Activated T-helper 9 cell treated with anti-CD3 and anti-CD28 coated beads, Interleukin-2, amount 50 U/mL, for 16 hours (primary cell): Measurements from ENCODE around the gene ZNF836.
A peak's percentile ranks its signal among the peaks of the same experiment; 100 is the strongest.
"Not testable (repeated sequence)": the region's sequence is repeated elsewhere in the genome, so short reads cannot be mapped to it uniquely, and the experiment has no call there.

Source experiments
- DNase-seq: peaks from one replicate; pipeline ENCODE4 v3.0.0-alpha.2; 2020; ENCODE audit warnings: low read depth

The ZNF836 gene

GRCh38 chr19:52171321-52172169, at the start of gene ZNF836:
ZNF836 (minus strand) TSS chr19:52171621; CDS start chr19:52168072, 3,549 bp downstream.
- DNase-seq = peak; percentile 83

- no peak for DNase-seq
These were observed 49.6 kb upstream of the ZNF836 start for GRCh38 chr19:52221031-52221430.

DNA sequence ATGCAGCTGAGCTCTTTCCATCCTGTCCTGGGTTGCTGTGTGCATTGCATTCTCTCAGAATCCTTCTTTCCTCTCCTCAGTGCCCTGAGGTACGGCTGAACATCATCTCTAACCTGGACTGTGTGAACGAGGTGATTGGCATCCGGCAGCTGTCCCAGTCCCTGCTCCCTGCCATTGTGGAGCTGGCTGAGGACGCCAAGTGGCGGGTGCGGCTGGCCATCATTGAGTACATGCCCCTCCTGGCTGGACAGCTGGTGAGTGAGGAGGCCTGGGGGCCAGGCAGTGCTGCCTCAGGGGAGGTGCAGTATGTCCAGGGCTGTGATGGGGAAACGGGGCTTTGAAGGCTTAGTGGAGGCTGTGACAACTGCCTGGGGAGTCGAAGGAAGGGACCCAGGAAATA, 48.2 kb upstream of the ZNF836 start:
- DNase-seq = no peak

DNA sequence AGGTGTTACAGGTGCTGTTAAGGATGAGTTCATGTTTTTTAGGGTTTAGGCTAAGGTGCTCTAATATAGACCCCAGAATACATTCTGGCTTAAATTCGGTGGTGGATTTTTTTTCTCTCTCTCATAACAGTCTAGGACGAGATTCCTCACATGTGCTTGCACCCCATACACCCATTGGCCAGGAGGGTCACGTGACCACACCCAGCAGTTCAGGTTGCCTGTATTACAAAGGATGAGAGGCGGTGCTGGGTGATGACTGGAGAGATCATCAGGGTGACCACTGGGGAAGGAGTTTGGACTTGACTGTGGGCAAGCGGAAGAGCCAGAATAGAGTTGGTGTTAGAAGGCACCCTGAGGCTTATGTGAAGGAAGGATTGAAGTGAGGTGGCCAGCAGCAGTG, 46.2 kb upstream of the ZNF836 start:
- DNase-seq = no peak

DNA sequence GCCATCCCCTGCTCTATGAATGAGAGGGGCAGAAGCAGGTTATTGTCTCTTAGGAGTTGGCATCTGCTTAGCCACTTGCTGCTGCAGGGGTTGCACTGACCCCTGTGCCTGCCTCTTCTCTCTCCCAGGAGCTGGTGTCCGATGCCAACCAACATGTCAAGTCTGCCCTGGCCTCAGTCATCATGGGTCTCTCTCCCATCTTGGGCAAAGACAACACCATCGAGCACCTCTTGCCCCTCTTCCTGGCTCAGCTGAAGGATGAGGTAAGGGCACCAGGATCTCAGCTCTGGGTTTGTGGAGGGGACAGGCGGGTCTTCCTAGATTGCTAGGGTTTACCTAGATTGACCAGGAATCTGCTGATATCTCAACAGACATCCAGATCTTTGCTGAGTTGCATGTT, 45.0 kb upstream of the ZNF836 start:
- no peak for DNase-seq

GRCh38 chr19:52214241-52214640, 42.8 kb upstream of the ZNF836 start:
- DNase-seq = no peak

- DNase-seq = no peak
These were observed 41.3 kb upstream of the ZNF836 start for GRCh38 chr19:52212572-52213255.

DNA sequence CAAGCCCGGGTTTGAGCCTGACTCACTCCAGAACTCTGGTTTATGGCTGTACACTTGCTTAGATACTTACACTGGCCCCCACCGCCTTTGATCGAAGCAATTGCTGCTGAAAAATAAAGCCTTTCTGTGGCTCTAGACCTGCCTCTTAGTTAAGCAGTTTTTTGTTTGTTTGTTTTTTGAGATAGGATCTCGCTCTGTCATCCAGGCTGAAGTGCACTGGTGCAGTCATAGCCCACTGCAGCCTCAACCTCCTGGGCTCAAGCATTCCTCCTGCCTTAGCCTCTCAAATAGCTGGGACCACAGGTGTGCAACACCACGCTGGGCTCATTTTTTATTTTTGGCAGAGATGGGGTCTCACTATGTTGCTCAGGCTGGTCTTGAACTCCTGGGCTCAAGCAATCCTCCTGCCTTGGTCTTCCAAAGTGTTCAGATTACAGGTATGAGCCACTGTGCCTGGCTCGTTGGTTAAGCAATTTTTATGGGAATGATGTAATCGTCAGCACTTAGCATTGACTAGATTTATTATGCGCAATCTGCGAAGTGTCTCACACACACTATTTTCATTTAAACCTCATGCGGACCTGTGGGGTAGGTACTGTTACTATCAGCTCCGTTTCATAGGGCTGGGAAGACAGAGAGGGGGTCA, 40.6 kb upstream of the ZNF836 start:
- no peak for DNase-seq

- no peak for DNase-seq
These were observed 39.8 kb upstream of the ZNF836 start for GRCh38 chr19:52211203-52211602.

DNA sequence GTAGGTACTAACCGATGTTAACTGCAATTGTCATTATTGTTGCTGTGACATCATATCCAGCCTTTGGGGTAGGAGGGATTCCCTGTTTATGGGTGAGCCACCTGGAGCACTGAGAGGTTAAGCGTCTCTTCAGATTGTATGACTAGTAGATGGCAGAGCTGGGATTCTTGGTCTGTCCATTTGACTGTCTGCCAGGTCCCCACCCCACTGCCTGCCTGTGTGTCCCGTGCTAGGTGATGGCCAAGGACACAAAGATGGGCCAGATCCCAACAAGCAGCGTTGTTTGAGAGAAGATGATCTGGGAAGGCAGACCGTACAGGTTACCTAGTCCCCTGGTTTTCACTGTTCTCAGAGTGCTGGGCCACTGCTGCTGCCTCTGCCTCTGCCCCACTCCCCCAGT, 35.1 kb upstream of the ZNF836 start:
- DNase-seq = no peak

DNA sequence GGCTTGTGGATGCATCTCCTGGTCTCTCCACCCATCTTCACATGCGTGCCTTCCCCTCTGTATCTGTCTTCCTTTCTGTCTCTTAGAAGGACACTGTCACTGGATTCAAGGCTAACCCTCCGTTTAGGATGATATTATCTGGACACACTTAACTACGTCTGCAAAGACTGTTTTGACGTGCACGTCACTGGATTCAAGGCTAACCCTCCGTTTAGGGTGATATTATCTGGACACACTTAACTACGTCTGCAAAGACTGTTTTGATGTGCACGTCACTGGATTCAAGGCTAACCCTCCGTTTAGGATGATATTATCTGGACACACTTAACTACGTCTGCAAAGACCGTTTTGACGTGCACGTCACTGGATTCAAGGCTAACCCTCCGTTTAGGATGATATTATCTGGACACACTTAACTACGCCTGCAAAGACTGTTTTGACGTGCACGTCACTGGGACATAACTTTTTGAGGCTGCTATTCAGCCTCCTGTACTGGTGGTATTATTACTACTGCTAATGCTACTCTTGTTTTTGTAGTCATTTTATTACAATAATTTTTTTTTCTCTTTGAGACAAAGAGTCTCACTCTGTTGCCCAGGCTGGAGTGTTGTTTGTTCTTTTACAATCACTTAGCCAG, 29.5 kb upstream of the ZNF836 start:
- DNase-seq = not testable (repeated sequence)

- DNase-seq = no peak
These were observed 28.6 kb upstream of the ZNF836 start for GRCh38 chr19:52200044-52200443.

- no peak for DNase-seq
These were observed 27.3 kb upstream of the ZNF836 start for GRCh38 chr19:52198678-52199077.

DNA sequence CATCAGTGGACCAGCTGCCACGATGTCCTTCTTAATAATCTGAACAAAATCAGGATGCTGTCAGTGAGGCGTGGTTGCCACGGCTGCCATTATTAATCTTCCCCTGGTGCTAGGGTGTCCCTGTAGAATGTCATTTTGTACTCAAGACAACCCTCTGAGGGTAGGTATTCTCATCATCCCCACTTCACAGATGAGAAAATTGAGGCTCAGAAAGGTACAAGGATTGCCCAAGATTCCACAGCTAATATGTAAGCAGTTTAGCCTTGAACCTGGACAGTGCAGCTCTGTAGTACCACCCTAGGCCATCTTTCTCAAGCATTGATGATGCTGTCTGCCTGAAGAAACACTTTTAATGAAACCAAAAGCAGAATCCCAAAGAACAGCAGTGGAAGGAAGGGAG, 26.5 kb upstream of the ZNF836 start:
- no peak for DNase-seq

- no peak for DNase-seq
These were observed 25.0 kb upstream of the ZNF836 start for GRCh38 chr19:52196256-52196967.

DNA sequence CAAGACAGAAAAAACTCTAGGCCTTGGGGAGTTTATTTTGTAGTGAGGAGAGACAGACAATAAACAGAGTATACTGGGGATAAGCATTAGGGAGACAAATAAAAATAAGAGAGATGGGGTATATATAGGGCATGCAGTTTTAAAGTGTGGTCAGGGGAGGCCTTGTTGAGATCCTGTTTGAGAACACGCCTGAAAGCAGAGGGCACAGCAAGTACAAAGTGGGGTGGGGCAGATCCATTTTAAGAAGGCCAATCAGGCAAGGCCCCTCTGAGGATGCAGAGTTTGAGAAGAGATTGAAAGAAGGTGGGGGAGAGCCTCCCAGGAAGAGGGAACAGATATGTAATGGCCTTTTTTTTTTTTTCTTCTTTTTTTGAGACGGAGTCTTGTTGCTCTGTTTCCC, 20.5 kb upstream of the ZNF836 start:
- DNase-seq = no peak

DNA sequence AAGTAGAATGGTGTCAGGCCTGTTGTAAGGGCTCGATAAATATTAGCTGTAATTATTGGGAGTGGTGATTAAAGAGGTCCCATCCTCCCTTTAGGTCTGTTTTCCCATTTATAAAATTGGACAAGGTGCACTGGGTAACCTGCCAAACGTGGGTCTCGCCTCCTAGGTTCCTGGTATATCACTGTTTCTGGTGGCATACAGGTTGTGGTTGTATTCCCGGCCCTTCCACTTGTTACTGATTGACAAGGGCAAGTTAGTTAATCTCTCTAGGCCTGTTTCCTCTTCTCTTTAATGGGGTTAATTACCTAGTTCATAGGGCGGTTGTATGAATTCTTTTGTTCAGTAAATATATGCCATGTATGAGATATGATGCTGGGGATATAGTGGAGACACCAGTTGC, 20.0 kb upstream of the ZNF836 start:
- DNase-seq = no peak

DNA sequence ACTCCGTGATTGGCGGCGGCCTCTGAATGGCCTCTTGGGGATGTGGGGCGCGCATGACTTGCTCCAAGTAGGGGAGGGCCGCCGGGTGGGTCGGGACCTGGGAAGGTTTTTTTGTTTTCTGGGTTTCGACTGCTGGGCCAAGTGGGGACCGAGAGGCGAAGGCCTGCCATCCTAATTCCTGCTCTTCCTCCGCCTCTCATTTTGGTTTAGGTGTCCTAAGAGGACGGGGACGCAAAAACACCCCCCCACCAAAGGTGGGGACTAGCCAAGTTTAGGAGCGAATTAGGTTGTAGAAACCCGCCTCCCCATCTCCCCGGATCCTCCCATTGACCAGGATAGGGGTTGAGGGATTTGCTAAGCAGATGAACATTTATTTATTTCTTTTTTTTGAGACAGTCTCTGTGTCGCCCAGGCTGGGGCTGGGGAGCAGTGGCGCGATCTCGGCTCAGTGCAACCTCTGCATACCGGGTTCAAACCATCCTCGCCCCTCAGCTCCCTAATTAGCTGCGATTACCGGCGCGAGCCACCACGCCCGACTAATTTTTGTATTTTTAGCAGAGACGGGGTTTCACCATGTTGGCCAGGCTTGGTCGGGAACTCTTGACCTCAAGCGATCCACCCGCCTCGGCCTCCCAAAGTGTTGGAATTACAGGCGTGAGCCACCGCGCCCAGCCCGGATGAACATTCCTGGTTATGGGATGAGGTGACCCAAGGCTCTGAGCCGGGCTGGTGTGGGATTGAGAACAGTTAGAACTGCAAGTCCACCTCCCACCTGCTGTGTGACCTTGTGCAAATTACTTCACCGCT, 19.3 kb upstream of the ZNF836 start:
- DNase-seq = no peak

DNA sequence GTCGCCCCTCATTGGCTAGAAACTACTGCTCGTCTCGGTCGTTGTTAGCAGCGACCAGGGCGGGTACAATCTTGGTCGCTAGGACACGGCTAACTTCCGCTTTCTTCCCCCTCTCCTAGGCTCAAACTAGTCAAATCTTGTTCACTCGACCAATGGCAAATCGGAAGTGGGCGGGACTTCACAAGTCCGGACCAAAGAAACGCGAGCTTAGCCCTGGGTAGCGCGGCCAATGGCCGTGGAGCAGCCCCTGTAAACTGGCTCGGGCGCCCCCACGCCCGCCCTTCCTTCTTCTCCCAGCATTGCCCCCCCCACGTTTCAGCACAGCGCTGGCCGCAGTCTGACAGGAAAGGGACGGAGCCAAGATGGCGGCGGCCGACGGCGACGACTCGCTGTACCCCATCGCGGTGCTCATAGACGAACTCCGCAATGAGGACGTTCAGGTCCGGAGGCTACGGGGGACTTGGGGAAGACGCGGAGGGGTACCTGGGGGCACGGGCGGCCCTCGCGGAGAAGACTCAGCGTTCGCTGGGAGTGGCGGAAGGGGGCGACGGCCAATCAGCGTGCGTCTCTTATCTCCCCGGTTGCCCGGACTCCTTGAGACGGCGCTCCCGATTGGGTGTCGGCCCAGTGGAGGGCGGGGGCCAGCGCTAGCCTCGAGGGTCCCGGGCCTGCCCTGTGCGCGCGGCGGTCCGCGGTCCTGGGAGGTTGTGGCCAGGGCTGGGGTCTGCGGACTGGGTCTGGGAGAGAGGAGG, 18.5 kb upstream of the ZNF836 start, which contains the start of gene PPP2R1A:
Gene PPP2R1A, plus strand, starts transcription at position 318 of the 752 bp plus-strand sequence. Its CDS starts 45 bp downstream, at position 363.
- peak; percentile 97 for DNase-seq
